Activated T-cell treated with anti-CD3 and anti-CD28 coated beads for 24 hours (primary cell): ENCODE measurements around the gene COG3.

ENCODE experiments used
- DNase-seq: peaks from one replicate; pipeline ENCODE4 v3.0.0-alpha.2; 2020; ENCODE audit warnings: low read depth

The COG3 gene

GRCh38 chr13:45446181-45446580 lies 18.6 kb upstream of the COG3 start:
- no peak for DNase-seq

- no peak for DNase-seq
These were observed 17.6 kb upstream of the COG3 start for GRCh38 chr13:45447050-45447661.

- DNase-seq = no peak
These were observed 15.7 kb upstream of the COG3 start for GRCh38 chr13:45448965-45449559.

GRCh38 chr13:45451282-45451681 lies 13.5 kb upstream of the COG3 start:
- no peak for DNase-seq

GRCh38 chr13:45454204-45454603 lies 10.5 kb upstream of the COG3 start:
- no peak for DNase-seq

- DNase-seq = no peak
These were observed 8.4 kb upstream of the COG3 start for GRCh38 chr13:45456196-45456972.

- DNase-seq = no peak
These were observed 525 bp upstream of the COG3 start for GRCh38 chr13:45464141-45464686.

GRCh38 chr13:45466359-45466758 lies 1.6 kb downstream of the COG3 start:
- no peak for DNase-seq

- DNase-seq = no peak
These were observed 3.9 kb downstream of the COG3 start for GRCh38 chr13:45468635-45469034.

GRCh38 chr13:45472171-45472705 lies 7.5 kb downstream of the COG3 start:
- no peak for DNase-seq

- DNase-seq = no peak
These were observed 8.9 kb downstream of the COG3 start for GRCh38 chr13:45473627-45474026.

- no peak for DNase-seq
These were observed 10.1 kb downstream of the COG3 start for GRCh38 chr13:45474584-45475454.

- DNase-seq = no peak
These were observed 14.9 kb downstream of the COG3 start for GRCh38 chr13:45479661-45480060.

GRCh38 chr13:45481688-45482087 lies 16.9 kb downstream of the COG3 start:
- no peak for DNase-seq

- no peak for DNase-seq
These were observed 17.9 kb downstream of the COG3 start for GRCh38 chr13:45482571-45483173.

- DNase-seq = no peak
These were observed 22.9 kb downstream of the COG3 start for GRCh38 chr13:45487604-45488003.

- DNase-seq = no peak
These were observed 25.3 kb downstream of the COG3 start for GRCh38 chr13:45490068-45490467.

GRCh38 chr13:45492538-45492937 lies 27.8 kb downstream of the COG3 start:
- no peak for DNase-seq

GRCh38 chr13:45496942-45497341 lies 32.2 kb downstream of the COG3 start:
- DNase-seq = no peak

GRCh38 chr13:45500492-45501174 lies 35.9 kb downstream of the COG3 start:
- no peak for DNase-seq

GRCh38 chr13:45501175-45501526 lies 36.4 kb downstream of the COG3 start:
- DNase-seq = no peak
